ENCODE measurements around the gene PPP1CA.

The PPP1CA gene

DNA sequence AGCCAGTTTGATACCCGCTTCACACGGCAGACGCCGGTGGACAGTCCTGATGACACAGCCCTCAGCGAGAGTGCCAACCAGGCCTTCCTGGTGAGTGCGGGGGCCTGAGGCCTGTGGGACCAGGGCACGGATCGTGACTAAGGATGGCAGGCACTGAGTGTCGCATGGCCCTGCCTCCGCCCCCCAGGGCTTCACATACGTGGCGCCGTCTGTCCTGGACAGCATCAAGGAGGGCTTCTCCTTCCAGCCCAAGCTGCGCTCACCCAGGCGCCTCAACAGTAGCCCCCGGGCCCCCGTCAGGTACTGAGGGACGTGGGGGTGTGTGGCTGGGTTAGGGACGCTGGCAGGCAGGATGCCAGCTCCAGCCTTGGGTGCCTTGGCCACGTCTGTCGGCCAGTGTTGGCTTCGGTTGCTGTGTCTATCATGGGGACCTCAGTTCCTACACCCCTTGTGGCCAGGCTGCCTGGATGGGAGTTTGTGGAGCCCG, 32.8 kb upstream of the PPP1CA start:
- no peak for DNase-seq

DNA sequence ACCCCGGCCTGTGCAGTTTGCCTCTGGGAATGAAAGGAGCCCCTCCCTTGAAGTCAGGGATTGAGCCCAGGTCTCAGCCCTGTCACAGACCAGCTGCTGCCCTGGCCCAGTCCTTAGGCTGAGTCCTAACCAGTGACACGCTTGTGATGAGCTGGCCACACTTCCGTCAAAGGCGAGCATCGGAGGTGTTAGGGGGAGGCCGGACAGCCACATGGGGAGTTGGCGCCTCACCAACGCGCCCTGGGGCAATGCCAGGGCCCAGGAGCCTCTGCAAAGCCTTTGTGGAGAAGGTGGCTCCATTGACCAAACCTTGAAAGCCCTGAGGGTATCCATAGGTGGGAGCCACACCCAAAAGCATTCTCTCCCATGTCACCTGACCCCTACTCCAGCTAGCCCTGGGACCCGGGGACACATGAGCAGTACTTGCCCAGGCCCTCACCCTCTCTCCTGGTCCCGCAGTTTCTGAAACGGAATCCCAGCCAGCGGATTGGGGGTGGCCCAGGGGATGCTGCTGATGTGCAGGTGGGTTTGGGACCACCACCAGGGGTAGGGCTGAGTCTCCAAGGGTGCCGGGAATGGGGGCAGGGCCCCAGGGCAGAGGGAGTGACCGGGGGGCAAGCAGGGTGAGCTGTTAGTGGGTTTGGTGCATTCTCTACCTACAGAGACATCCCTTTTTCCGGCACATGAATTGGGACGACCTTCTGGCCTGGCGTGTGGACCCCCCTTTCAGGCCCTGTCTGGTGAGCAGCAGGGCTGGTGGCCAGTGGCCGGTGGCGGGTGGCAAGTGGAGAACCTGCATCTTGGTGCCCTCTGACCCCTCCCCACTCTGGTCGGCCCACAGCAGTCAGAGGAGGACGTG, 32.1 kb upstream of the PPP1CA start:
- DNase-seq: no peak

DNA sequence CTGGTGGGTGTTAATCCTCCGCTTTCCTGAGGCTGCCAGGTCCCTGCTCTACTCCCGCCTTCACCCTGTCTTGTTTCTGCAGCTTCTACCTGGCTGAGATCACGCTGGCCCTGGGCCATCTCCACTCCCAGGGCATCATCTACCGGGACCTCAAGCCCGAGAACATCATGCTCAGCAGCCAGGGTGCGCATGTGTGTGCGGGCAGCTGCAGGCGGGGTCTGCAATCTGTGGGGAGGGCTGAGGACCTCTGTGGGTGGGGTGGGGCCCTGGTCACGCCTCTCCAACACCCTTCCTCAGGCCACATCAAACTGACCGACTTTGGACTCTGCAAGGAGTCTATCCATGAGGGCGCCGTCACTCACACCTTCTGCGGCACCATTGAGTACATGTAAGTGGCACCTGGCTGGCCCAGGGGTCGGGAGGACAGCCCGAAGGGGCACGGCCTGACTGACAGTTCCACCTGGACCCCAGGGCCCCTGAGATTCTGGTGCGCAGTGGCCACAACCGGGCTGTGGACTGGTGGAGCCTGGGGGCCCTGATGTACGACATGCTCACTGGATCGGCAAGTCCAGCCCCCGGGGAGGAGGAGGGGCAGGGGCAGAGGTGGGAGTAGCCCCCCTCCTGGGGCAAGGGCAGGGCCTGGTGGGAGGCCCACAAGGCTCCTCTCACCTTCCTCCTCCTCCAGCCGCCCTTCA, 31.1 kb upstream of the PPP1CA start:
- no peak for DNase-seq

GRCh38 chr11:67431346-67432249, 29.9 kb upstream of the PPP1CA start:
- DNase-seq: no peak

GRCh38 chr11:67429722-67430121, 28.1 kb upstream of the PPP1CA start:
- no peak for DNase-seq

- no peak for DNase-seq
These were observed 27.5 kb upstream of the PPP1CA start for GRCh38 chr11:67429038-67429668.

GRCh38 chr11:67428052-67429001, 26.7 kb upstream of the PPP1CA start, which contains the start of gene RPS6KB2:
TSS of gene RPS6KB2 (plus strand) at chr11:67428494. CDS start at chr11:67428546, 52 bp downstream.
- peak; percentile 99 for DNase-seq

DNA sequence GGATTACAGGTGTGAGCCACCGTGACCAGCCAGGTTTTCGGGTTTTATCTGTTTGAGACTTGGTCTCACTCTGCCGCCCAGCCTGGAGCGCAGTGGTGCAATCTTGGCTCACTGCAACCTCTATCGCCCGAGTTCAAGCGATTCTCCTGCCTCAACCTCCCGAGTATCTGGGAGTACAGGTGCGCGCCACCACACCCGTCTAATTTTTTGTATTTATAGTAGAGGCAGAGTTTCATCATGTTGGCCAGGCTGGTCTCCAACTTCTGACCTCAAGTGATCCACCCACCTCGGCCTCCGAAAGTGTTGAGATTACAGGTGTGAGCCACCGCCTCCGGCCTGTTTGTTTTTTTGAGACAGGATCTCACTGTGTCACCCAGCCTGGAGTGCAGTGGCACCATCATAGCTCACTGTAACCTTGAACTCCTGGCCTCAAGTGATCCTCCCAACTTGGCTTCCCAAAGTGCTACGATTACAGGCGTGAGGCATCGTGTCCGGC, 25.8 kb upstream of the PPP1CA start:
- DNase-seq: peak; percentile 37

- no peak for DNase-seq
These were observed 22.4 kb upstream of the PPP1CA start for GRCh38 chr11:67423891-67424613.

GRCh38 chr11:67423466-67423865, 21.8 kb upstream of the PPP1CA start:
- DNase-seq: no peak

- no peak for DNase-seq
These were observed 21.2 kb upstream of the PPP1CA start for GRCh38 chr11:67422891-67423290.

DNA sequence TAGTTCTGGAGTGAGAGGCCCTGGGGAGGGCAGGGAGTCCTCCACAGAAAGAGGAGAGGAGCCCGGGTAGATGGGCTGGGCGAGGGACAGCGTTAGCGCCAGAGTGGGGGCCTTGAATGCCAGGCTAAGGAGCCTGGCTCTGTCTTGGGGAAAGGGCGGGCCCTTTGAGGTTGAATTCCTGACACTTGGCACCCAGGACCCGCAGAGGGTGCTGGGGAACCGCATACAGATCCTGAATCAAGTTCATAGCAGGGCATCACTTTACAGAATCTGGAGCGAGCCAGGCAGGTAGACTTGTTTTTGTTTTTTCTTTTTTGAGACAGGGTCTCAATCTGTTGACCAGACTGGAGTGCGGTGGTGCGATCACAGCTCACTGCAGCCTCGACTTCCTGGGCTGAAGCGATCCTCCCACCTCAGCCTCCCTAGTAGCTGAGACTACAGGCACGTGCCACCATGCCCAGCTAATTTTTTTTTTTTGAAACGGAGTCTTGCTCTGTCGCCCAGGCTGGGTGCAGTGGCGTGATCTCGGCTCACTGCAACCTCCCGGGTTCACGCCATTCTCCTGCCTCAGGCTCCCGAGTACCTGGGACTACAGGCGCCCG, 19.9 kb upstream of the PPP1CA start:
- no peak for DNase-seq

- DNase-seq: peak; percentile 98
These were observed 19.2 kb upstream of the PPP1CA start for GRCh38 chr11:67420646-67421429.

GRCh38 chr11:67420147-67420645, 18.5 kb upstream of the PPP1CA start:
- no peak for DNase-seq

DNA sequence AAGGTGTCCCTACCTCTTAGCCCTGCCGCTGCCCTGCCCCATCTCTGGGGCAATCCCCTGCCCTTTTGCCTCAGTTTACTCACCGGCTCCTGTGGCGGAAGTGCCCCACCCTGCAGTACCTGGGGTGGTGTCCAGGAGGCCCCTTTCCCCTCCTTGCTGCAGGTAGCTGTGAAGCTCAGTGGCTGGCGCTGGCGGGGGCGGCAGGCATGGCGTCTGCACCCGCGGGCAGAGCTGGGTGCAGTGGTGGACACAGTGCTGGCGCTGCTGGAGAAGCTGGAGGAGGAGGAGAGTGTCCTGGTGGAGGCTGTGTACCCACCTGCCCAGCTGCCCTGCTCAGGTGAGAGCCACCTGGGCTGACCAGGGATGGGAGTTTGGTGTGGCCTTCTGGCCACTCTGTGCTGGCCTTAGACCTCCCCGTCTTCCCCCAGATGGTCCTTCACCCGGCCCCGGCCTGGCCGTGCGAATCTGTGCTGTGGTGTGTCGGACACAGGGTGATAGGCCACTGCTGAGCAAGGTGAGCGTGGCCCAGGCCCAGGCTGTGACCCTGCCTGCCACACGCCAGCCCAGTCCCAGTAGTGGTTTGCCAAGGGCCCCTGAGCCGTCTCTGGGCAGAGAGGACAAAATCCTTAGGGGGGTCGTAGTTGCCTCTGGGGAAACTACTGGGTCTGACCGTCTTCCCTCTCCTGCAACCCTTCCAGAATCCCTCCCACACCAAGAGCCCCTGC, 17.8 kb upstream of the PPP1CA start:
- DNase-seq: no peak

- DNase-seq: no peak
These were observed 17.0 kb upstream of the PPP1CA start for GRCh38 chr11:67418476-67419281.

GRCh38 chr11:67417425-67417824, 15.8 kb upstream of the PPP1CA start:
- DNase-seq: no peak
